Measurements from ENCODE around the gene ORAI2.
"Not testable (repeated sequence)": the region's sequence is repeated elsewhere in the genome, so short reads cannot be mapped to it uniquely, and the experiment has no call there.

ORAI2 gene

GRCh38 chr7:102404005-102404861 lies 29.1 kb upstream of the ORAI2 start:
- TF ChIP-seq CTCF (conservative IDR thresholded peaks at IDR 0.05; ENCODE audit: low read depth, low read length) = peak; percentile 61
- peak; percentile 63 for DNase-seq (ENCODE audit: low read depth)
- no peak overlapping the region for H3K4me3 ChIP-seq (ENCODE audit: low read depth, low read length)

- not testable (repeated sequence) for H3K4me3 ChIP-seq (ENCODE audit: low read depth, low read length); DNase-seq (ENCODE audit: low read depth)
These were observed 28.6 kb upstream of the ORAI2 start for GRCh38 chr7:102404862-102405188.

- no peak for DNase-seq (ENCODE audit: low read depth)
- TF ChIP-seq CTCF (conservative IDR thresholded peaks at IDR 0.05; ENCODE audit: low read depth, low read length) = no peak
- no peak overlapping the region for H3K4me3 ChIP-seq (ENCODE audit: low read depth, low read length)
These were observed 25.5 kb upstream of the ORAI2 start for GRCh38 chr7:102407910-102408309.

GRCh38 chr7:102408530-102408929 lies 24.8 kb upstream of the ORAI2 start:
- H3K4me3 ChIP-seq (ENCODE audit: low read depth, low read length); DNase-seq (ENCODE audit: low read depth): not testable (repeated sequence)

GRCh38 chr7:102409340-102409739 lies 24.0 kb upstream of the ORAI2 start:
- no peak for DNase-seq (ENCODE audit: low read depth)
- no peak overlapping the region for H3K4me3 ChIP-seq (ENCODE audit: low read depth, low read length)
- TF ChIP-seq CTCF (conservative IDR thresholded peaks at IDR 0.05; ENCODE audit: low read depth, low read length) = no peak

- DNase-seq (ENCODE audit: low read depth) = no peak
- no peak for TF ChIP-seq CTCF (conservative IDR thresholded peaks at IDR 0.05; ENCODE audit: low read depth, low read length)
- H3K4me3 ChIP-seq (ENCODE audit: low read depth, low read length) = no peak overlapping the region
These were observed 23.3 kb upstream of the ORAI2 start for GRCh38 chr7:102410123-102410522.

- no peak overlapping the region for H3K4me3 ChIP-seq (ENCODE audit: low read depth, low read length)
- TF ChIP-seq CTCF (conservative IDR thresholded peaks at IDR 0.05; ENCODE audit: low read depth, low read length) = no peak
- DNase-seq (ENCODE audit: low read depth) = no peak
These were observed 22.5 kb upstream of the ORAI2 start for GRCh38 chr7:102410918-102411317.

- TF ChIP-seq CTCF (conservative IDR thresholded peaks at IDR 0.05; ENCODE audit: low read depth, low read length) = peak; percentile 64
- DNase-seq (ENCODE audit: low read depth) = peak; percentile 58
- H3K4me3 ChIP-seq (ENCODE audit: low read depth, low read length) = no peak overlapping the region
These were observed 20.8 kb upstream of the ORAI2 start for GRCh38 chr7:102412548-102412947.
